ENCODE results near the gene ABCF2.

The ABCF2 gene

GRCh38 chr7:151226875-151227782, at the start of gene ABCF2:
Gene ABCF2, minus strand, starts transcription at chr7:151227205. Its CDS starts 747 bp downstream, at chr7:151226458.
- peak; percentile 97 for DNase-seq

- no peak for DNase-seq
These were observed 49.0 kb upstream of the ABCF2 start for GRCh38 chr7:151275813-151276577.

GRCh38 chr7:151274936-151275812, 48.2 kb upstream of the ABCF2 start:
- no peak for DNase-seq

GRCh38 chr7:151274396-151274795, 47.4 kb upstream of the ABCF2 start:
- no peak for DNase-seq

GRCh38 chr7:151273651-151274390, 46.8 kb upstream of the ABCF2 start:
- DNase-seq = no peak

- DNase-seq = no peak
These were observed 45.9 kb upstream of the ABCF2 start for GRCh38 chr7:151272877-151273276.

GRCh38 chr7:151272405-151272804, 45.4 kb upstream of the ABCF2 start:
- no peak for DNase-seq

- peak; percentile 33 for DNase-seq
These were observed 44.8 kb upstream of the ABCF2 start for GRCh38 chr7:151271699-151272355.

GRCh38 chr7:151269511-151269910, 42.5 kb upstream of the ABCF2 start:
- no peak for DNase-seq

- DNase-seq = no peak
These were observed 38.4 kb upstream of the ABCF2 start for GRCh38 chr7:151265351-151265931.

- DNase-seq = no peak
These were observed 37.6 kb upstream of the ABCF2 start for GRCh38 chr7:151264615-151265014.

- DNase-seq = no peak
These were observed 34.5 kb upstream of the ABCF2 start for GRCh38 chr7:151261529-151261928.

GRCh38 chr7:151260883-151261282, 33.9 kb upstream of the ABCF2 start:
- DNase-seq = no peak

GRCh38 chr7:151260471-151260870, 33.5 kb upstream of the ABCF2 start:
- no peak for DNase-seq

GRCh38 chr7:151257990-151258389, 31.0 kb upstream of the ABCF2 start:
- DNase-seq = no peak

- DNase-seq = no peak
These were observed 29.5 kb upstream of the ABCF2 start for GRCh38 chr7:151256410-151257045.

GRCh38 chr7:151255390-151255789, 28.4 kb upstream of the ABCF2 start:
- no peak for DNase-seq

GRCh38 chr7:151254851-151255250, 27.8 kb upstream of the ABCF2 start:
- DNase-seq = no peak

- DNase-seq = no peak
These were observed 27.3 kb upstream of the ABCF2 start for GRCh38 chr7:151254316-151254715.

GRCh38 chr7:151252961-151253711, 26.1 kb upstream of the ABCF2 start:
- DNase-seq = no peak
